Activated naive CD4-positive, alpha-beta T cell treated with anti-CD3 and anti-CD28 coated beads, Interleukin-2, amount 50 U/mL, for 72 hours (primary cell): ENCODE measurements around the gene HMGXB3. TPM values are rescaled to one million over a fixed set of nuclear protein-coding genes. Genes with fewer than 3 reads are reported as not detected.

Source experiments
- ATAC-seq, 2 donors: fragments of 150-1000 bp; cut with Tn5 transposase; 2 replicates each; pipeline ENCODE4 v1.10.0; 2021; ENCODE audit warnings: mild to moderate bottlenecking in 2 of 2, moderate library complexity in 2 of 2
- DNase-seq, 2 donors: peaks; one replicate each; pipeline ENCODE4 v3.0.0; 2021 to 2022; ENCODE audit warnings: low spot score in 2 of 2
- H3K27ac Mint-ChIP-seq, 2 donors: one replicate each; pipeline ENCODE4 v1.8.0; 2022; ENCODE audit warnings: mild to moderate bottlenecking in 2 of 2, mixed read lengths in 2 of 2
- H3K36me3 Mint-ChIP-seq, 2 donors: one replicate each; pipeline ENCODE4 v1.8.0; 2022; ENCODE audit warnings: mixed read lengths in 2 of 2
- H3K9me3 Mint-ChIP-seq, 2 donors: one replicate each; pipeline ENCODE4 v1.8.0; 2022; ENCODE audit warnings: mixed read lengths in 2 of 2
- total RNA-seq, 2 donors: library from RNA; stranded (reverse); gene quantifications; one replicate each; pipeline ENCODE4 v1.2.3, GENCODE V29; 2022

Gene HMGXB3
- total RNA-seq, 2 donors from 2014 or later: 19.9 to 40.8 TPM

DNA sequence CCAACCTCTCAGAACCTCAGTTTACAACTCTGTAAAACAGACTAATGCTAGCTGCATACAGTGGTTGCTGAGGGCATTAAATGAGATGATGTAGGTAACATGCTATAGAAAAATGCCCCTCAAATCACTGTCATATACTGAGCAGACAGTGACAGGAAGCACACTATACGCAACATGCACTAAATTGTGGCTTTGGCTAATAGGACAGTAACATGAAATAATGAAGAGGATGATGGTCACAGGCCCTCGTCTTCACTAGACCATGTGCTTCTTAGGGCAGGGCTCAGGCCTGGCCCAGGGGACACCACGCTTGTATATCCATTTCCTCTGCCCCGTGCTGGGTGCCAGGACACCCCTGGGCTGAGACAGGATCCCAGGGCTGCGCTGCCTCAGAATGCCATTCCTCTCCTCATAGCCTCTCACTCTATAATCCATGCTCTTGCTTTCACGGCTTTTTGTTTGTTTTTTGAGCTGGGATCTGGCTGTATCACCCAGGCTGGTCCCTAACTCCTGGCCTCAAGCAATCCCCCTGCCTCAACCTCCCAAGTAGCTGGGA lies 66.9 kb downstream of the HMGXB3 start:
- Mint-ChIP-seq H3K27ac (peak overlapping the region in 1 of 2 donors; percentile 44), H3K36me3 (no peaks in the 10 kb centered on the region), H3K9me3 (no peaks in the 10 kb centered on the region)
- peak in 1 of 2 donors; percentile 42 for ATAC-seq
- DNase-seq: no peak

GRCh38 chr5:150068071-150068470 lies 67.5 kb downstream of the HMGXB3 start:
- no peaks in the 10 kb centered on the region for H3K9me3 Mint-ChIP-seq
- ATAC-seq (no peak), DNase-seq (no peak)

DNA sequence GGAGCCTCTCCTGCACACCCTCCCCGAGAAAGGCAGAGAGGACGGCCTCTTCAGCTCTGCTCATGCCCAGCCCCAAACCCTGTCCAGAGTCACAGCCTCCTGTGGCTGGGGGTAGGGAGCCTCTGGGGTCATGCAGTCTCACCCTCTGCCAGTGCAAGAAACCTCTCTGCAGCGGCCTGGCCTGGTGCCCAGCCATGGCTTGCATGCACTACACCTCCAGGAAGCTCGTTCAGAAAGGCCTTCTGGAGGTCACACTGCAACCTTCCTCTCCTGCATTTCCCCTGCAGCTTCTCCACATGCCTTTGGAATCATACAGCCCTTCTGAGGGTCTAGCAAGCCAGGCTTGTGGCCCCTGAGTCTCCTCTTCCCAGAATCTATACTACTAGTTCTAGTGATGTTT lies 67.9 kb downstream of the HMGXB3 start:
- ATAC-seq: no peak
- Mint-ChIP-seq H3K27ac (peak overlapping the region in 1 of 2 donors; percentile 56), H3K36me3 (no peaks in the 10 kb centered on the region)

More at GRCh38 chr5:150068071-150068470, 67.5 kb downstream of the HMGXB3 start:
- Mint-ChIP-seq H3K36me3 (no peaks in the 10 kb centered on the region), H3K27ac (no peak overlapping the region)

DNA sequence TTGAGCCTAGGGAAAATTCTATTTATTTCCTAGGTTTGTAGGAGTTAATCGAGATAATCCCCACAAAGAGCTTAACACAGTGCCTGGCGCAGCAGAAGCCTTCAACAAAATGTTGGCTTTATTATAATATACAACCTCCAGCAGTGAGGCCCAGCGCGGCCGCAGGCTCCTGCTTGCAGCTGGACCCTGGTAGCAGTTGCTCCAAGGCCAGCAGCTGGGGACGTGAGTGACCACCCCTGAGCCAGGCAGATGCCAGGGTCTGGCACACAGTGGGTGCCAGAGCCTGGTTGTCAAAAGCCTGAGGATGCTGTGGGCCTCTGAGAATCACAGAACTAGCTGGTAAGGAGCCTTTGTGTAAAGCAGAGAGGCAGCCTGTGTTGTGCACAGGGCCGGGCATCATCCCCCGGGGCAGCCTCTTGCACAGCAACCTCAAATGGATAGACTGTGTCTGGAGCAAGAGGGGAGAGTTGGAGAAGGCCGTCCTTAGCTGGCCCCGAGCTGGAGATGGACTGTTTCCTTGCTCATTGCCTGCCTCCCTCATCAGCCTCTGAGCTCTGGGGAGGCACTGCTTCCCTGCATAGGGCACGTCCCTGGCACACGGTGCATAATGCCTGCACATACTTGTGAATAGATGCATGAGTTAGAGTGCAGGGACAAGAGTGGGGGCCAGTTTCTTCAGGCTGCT lies 68.6 kb downstream of the HMGXB3 start:
- Mint-ChIP-seq H3K27ac (no peak overlapping the region), H3K36me3 (no peaks in the 10 kb centered on the region), H3K9me3 (no peaks in the 10 kb centered on the region)
- ATAC-seq (no peak), DNase-seq (no peak)

More for the DNA sequence above, 67.9 kb downstream of the HMGXB3 start:
- no peak for DNase-seq
- H3K9me3 Mint-ChIP-seq: no peaks in the 10 kb centered on the region

DNA sequence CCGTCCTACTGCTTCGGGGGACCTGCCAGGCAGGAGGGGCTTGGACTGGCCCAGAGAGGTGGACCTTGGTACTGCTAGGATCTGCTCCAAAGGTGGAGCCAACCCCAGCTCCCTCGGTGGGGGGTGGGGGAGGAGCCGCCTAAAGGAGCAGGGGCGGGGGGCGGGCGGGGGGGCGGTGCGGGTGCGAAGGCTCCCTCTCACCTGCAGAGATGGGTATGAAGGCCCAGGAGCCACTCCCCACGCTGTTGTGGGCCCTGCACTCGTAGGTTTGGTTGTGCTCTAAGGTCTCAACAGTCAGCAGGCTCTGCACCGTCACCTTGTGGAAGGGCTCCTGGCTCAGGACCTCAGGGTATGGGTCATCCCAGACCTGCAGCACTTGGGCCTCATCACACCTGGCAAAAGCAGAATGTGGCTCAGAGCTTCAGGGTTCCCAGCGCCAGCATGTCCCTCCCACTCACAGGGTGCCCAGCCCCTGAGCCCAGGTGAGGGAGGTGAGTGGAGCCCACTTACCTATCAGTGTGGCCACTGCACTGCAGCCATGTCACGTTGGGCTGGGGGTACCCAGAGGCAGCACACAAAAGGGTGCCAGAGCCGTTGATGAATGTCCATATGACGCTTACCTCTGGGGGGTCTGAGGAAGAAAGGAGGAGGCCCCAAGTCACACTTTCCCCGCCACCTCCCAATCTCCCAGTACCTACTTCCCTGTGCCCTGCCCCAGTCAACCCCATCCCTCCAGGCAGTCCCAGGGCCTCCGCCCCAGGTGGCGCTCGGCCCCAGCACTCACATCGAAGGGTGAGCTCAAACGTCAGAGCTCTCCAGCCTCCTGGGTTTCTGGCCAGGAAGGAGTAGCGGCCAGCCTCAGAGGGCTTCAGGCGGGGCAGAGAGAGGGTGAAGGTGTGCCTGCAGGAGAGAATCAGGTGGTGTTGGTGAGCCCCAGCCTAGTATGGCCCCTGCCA lies 69.4 kb downstream of the HMGXB3 start:
- peak in 1 of 2 donors; percentile 39 for DNase-seq
- Mint-ChIP-seq H3K9me3 (no peaks in the 10 kb centered on the region), H3K36me3 (no peaks in the 10 kb centered on the region), H3K27ac (no peak overlapping the region)
- ATAC-seq: no peak

DNA sequence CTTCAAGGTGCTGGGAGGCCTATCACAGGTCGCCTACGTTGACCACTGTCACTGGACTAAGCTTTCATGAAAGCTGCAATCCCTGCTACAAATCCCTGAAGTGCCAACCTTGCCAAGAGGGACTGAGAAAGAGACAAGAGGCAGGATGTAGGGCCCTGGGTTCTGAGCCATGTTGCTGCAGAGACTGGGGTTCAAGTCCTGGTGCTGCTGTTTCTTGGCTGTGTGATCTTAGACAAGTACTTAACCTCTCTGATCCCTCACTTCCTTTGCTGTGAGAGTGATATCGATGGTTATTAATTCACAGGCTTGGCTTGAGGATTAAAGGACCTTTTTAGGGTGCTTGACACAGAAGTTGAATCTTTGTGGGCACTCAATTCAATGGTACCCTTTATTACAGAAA lies 70.3 kb downstream of the HMGXB3 start:
- DNase-seq: no peak
- H3K9me3 Mint-ChIP-seq: no peaks in the 10 kb centered on the region
- no peaks in the 10 kb centered on the region for H3K36me3 Mint-ChIP-seq
- ATAC-seq: no peak
- no peak overlapping the region for H3K27ac Mint-ChIP-seq

- ATAC-seq (no peak), DNase-seq (peak in 1 of 2 donors; percentile 26)
- Mint-ChIP-seq H3K36me3 (no peaks in the 10 kb centered on the region), H3K27ac (no peak overlapping the region), H3K9me3 (no peaks in the 10 kb centered on the region)
Observed at GRCh38 chr5:150073086-150073625, 72.6 kb downstream of the HMGXB3 start.

GRCh38 chr5:150073677-150074076 lies 73.1 kb downstream of the HMGXB3 start:
- no peaks in the 10 kb centered on the region for H3K36me3 Mint-ChIP-seq
- DNase-seq: peak in 1 of 2 donors; percentile 6
- no peak for ATAC-seq
- H3K9me3 Mint-ChIP-seq: no peaks in the 10 kb centered on the region
- H3K27ac Mint-ChIP-seq: no peak overlapping the region

DNA sequence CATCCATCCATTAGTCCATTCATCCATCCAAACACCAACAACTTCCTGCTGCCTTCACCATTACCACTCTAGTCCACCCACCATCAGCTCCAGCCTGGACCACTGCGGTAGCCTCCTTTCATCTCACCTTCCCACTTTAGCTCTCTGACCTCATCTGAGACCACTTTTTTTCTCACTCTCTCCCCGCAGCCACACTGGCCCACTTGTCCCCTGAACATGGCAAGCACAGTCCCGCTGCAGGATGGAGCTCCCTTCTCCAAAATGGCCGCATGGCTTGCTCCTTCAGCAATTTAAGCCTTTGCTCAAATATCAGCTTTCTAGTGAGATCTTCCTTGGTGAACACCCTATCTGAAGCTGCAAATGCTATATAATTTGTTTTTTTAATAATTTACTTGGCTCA lies 74.7 kb downstream of the HMGXB3 start:
- ATAC-seq (no peak), DNase-seq (no peak)
- H3K27ac Mint-ChIP-seq: no peak overlapping the region
- no peaks in the 10 kb centered on the region for H3K9me3 Mint-ChIP-seq
- no peaks in the 10 kb centered on the region for H3K36me3 Mint-ChIP-seq

- H3K9me3 Mint-ChIP-seq: no peaks in the 10 kb centered on the region
- H3K36me3 Mint-ChIP-seq: no peaks in the 10 kb centered on the region
- DNase-seq: no peak
- ATAC-seq: no peak
- no peak overlapping the region for H3K27ac Mint-ChIP-seq
Observed at GRCh38 chr5:150075806-150076205, 75.3 kb downstream of the HMGXB3 start.

- no peak overlapping the region for H3K27ac Mint-ChIP-seq
- H3K36me3 Mint-ChIP-seq: no peaks in the 10 kb centered on the region
- ATAC-seq: no peak
- H3K9me3 Mint-ChIP-seq: no peaks in the 10 kb centered on the region
- DNase-seq: no peak
Observed at GRCh38 chr5:150077060-150077459, 76.5 kb downstream of the HMGXB3 start.

DNA sequence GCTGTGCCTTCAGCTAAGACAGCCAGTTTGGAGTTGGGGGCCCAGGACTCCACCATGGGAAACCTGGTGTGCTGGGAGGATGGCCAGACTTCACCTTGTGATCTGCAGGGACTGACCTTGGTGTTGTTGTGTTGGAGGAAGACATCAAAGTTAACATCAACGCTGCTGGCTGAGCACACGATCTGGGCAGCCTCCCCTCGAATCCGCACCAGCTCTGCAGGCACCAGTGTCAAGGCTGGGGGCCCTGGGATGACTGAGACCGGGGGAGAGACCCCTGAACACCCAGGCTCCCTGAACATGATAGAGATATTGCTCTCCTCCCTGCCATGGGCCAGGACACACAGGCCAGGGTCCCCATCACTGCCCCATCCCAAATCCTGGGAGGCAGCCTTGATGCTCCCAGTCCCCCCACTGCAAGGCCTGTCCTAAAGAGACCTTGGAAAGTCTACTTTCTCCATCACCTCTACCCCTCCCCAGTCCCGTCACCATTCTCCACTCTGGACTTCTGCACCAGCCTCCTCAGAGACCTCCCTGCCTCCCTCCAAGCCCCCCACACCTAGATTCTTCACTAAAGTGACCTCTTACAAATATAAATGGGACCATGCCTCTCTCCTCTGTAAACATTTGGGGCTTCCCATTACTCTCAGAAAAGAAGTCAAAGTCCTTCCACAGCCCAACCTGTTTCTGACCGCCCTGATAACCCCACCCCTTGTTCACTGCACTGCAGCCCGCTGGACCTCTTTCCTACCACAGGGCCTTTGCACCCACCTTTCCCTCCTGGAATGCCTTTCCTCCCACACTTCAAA lies 77.7 kb downstream of the HMGXB3 start:
- Mint-ChIP-seq H3K36me3 (no peaks in the 10 kb centered on the region), H3K27ac (no peak overlapping the region), H3K9me3 (no peaks in the 10 kb centered on the region)
- ATAC-seq (no peak), DNase-seq (no peak)

DNA sequence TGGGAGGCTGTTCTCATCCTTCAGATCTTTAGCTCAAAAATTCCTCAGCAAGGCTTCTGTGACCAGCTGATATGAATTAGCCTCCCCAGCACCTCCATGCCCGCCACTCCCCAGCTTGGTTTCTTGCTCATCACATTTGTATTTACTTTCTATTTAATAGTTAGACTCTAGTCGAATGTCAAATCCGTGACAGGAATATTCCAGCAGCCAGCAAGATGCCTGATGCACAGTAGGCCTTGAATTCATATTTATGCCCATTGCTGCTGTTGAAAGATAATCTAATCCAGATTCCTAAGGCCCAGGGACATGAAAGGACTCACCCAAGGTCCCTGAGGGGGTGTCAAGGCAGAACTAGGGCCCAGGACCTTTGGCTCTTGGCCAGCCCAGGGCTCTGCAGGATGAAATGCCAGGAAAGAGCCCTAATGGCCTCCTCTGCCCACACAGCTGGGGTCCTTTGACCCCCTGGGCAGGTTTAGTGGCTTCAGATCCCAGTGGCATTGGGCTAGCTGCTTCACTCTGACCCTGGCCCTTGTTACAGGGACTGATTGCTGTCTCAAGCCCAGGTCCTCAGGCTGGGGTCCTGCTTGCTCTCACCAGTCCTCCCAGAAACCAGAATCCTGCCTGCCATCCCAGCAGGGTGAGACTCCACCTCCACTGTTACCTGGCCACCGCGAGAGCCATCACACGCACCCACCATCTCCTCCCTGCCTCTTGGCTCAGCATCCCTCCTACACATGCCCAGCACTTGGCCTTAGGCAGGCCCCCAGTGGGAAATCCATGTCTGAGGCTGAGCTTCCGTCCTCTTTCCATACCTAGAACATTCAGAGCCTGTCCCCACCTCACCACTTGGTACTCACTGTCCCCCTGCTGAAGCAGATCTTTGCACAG lies 78.5 kb downstream of the HMGXB3 start:
- ATAC-seq: no peak
- H3K36me3 Mint-ChIP-seq: no peaks in the 10 kb centered on the region
- no peak overlapping the region for H3K27ac Mint-ChIP-seq
- no peak for DNase-seq
- no peaks in the 10 kb centered on the region for H3K9me3 Mint-ChIP-seq

DNA sequence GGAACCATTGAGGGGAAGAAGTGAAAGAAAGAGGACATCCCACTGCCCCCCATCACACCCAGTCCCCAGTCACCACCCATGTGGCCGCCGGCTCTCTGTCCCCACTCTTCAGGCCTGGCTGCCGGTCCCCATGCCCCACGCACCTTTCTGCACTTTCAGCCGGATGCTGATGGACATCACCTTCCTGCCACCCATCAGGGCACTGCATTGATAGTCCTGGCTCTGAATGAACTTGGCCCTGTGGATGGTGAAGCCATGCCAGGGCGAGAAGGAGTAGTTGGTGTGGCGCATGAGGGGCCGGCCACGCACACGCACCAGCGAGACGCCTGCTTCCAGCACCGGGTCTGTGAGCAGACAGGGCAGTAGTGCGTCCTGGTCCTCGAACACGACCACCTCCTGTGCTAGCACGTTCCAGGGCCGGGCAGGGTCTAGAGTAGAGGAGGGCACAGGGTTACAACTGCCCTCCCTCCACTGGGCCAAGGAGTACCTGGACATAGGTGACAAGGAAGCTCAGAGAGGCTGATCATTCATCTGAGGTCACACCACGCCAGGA lies 79.4 kb downstream of the HMGXB3 start:
- H3K9me3 Mint-ChIP-seq: no peaks in the 10 kb centered on the region
- no peak overlapping the region for H3K27ac Mint-ChIP-seq
- no peaks in the 10 kb centered on the region for H3K36me3 Mint-ChIP-seq
- DNase-seq (no peak), ATAC-seq (no peak)

- H3K36me3 Mint-ChIP-seq: no peaks in the 10 kb centered on the region
- DNase-seq: no peak
- ATAC-seq: no peak
- no peak overlapping the region for H3K27ac Mint-ChIP-seq
- no peaks in the 10 kb centered on the region for H3K9me3 Mint-ChIP-seq
Observed at GRCh38 chr5:150080696-150081435, 80.3 kb downstream of the HMGXB3 start.
